ENCODE measurements around the gene EPB41L1.

The EPB41L1 gene

DNA sequence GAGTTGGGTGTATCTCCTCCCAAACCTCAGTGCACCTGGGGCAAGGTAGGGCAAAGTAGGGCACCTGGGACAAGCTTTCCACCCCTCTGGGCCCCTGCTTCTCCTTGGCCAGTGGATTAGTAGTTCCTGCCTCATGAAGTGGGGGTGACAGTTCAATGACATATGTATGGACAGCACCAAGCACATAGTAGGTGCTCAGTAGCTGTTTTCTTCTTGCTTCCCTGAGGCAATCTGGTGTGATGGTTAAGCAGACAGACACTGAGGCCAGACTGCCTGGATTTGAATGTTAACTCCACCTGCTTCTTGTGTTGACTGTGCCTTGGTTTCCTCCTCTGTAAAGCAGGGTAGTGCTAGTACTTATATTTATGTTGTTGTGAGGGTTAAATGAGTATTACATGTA is 25.8 kb downstream of the EPB41L1 start:
- TF ChIP-seq, protein P1, sequence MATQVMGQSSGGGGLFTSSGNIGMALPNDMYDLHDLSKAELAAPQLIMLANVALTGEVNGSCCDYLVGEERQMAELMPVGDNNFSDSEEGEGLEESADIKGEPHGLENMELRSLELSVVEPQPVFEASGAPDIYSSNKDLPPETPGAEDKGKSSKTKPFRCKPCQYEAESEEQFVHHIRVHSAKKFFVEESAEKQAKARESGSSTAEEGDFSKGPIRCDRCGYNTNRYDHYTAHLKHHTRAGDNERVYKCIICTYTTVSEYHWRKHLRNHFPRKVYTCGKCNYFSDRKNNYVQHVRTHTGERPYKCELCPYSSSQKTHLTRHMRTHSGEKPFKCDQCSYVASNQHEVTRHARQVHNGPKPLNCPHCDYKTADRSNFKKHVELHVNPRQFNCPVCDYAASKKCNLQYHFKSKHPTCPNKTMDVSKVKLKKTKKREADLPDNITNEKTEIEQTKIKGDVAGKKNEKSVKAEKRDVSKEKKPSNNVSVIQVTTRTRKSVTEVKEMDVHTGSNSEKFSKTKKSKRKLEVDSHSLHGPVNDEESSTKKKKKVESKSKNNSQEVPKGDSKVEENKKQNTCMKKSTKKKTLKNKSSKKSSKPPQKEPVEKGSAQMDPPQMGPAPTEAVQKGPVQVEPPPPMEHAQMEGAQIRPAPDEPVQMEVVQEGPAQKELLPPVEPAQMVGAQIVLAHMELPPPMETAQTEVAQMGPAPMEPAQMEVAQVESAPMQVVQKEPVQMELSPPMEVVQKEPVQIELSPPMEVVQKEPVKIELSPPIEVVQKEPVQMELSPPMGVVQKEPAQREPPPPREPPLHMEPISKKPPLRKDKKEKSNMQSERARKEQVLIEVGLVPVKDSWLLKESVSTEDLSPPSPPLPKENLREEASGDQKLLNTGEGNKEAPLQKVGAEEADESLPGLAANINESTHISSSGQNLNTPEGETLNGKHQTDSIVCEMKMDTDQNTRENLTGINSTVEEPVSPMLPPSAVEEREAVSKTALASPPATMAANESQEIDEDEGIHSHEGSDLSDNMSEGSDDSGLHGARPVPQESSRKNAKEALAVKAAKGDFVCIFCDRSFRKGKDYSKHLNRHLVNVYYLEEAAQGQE (IDR thresholded peaks at IDR 0.05; ENCODE audit: insufficient read depth in 1 of 2, low read depth in 2 of 2, low read length in 2 of 2), result no peak
- no peak for TF ChIP-seq TAF1 (IDR thresholded peaks at IDR 0.05; ENCODE audit: borderline replicate concordance, insufficient read depth, low read length)
- no peak for TF ChIP-seq POLR2AphosphoS5 (IDR thresholded peaks at IDR 0.05; ENCODE audit: low read depth, low read length)
- no peak for TF ChIP-seq FOXP2 (optimal IDR thresholded peaks at IDR 0.05; ENCODE audit: borderline replicate concordance, extremely low read depth, extremely low read length, insufficient read depth)

DNA sequence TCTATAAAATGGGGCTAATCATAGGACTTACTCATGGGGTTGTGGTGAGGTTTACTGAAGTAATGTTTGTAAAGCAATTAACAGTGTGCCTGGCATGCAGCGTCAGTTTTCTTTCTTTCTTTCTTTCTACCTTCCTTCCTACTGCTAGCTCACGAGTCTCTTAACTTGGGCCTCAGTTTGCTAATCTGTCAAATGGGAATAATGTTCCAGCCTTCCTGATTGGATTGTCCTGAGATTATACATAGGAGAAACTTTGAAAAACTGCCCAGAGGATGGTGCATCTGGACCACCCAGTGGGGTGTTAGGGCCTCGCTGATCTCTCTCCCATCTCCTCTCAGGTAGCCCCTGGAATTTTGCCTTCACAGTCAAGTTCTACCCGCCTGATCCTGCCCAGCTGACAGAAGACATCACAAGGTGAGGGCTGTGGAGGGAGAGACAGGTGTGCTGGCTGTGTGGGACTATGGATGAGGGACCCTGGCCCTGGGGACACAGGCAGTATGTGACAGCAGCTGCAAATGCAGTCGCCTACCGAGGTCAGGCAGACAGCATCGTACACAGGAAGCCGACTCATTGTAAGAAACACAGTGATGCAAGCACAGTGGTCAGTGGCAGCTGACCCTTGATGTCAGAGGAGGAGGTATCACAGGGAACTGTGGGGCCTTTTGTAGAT is 27.5 kb downstream of the EPB41L1 start:
- TF ChIP-seq TAF1 (IDR thresholded peaks at IDR 0.05; ENCODE audit: borderline replicate concordance, insufficient read depth, low read length), result no peak
- TF ChIP-seq FOXP2 (optimal IDR thresholded peaks at IDR 0.05; ENCODE audit: borderline replicate concordance, extremely low read depth, extremely low read length, insufficient read depth), result peak; percentile 91

DNA sequence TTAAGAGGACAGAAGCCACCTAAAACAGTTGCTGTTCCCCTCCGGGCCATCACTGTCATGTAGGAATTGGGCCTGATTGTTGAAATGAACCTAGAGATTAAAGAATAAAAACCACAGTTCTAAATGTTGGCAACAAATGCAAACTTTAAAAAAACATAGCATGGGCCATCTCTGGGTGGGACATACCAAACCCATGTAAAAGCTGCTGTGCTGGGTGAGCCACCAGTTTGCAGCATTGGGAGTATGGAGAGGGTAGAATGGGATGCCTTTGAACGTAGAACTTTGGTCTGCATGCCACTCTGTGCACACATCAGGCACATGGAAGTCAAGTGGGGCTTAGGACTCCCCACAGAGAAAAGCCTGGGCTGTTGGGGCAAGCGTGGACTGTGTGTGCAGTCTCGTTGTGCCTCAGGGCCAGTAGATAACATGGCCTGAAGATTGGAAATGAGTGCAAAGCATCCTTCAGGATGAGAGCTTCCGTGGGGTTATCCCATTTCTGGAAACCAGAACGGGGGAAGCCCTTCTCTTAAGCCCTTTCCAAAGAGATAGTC is 28.1 kb downstream of the EPB41L1 start:
- TF ChIP-seq POLR2AphosphoS5 (IDR thresholded peaks at IDR 0.05; ENCODE audit: low read depth, low read length), result no peak
- no peak for TF ChIP-seq SIN3A (IDR thresholded peaks at IDR 0.05; ENCODE audit: borderline replicate concordance, insufficient read depth, low read length)
- TF ChIP-seq, protein P1 (IDR thresholded peaks at IDR 0.05; ENCODE audit: insufficient read depth in 1 of 2, low read depth in 2 of 2, low read length in 2 of 2), result no peak
- TF ChIP-seq TAF1 (IDR thresholded peaks at IDR 0.05; ENCODE audit: borderline replicate concordance, insufficient read depth, low read length), result no peak
- TF ChIP-seq FOXP2 (optimal IDR thresholded peaks at IDR 0.05; ENCODE audit: borderline replicate concordance, extremely low read depth, extremely low read length, insufficient read depth), result no peak

DNA sequence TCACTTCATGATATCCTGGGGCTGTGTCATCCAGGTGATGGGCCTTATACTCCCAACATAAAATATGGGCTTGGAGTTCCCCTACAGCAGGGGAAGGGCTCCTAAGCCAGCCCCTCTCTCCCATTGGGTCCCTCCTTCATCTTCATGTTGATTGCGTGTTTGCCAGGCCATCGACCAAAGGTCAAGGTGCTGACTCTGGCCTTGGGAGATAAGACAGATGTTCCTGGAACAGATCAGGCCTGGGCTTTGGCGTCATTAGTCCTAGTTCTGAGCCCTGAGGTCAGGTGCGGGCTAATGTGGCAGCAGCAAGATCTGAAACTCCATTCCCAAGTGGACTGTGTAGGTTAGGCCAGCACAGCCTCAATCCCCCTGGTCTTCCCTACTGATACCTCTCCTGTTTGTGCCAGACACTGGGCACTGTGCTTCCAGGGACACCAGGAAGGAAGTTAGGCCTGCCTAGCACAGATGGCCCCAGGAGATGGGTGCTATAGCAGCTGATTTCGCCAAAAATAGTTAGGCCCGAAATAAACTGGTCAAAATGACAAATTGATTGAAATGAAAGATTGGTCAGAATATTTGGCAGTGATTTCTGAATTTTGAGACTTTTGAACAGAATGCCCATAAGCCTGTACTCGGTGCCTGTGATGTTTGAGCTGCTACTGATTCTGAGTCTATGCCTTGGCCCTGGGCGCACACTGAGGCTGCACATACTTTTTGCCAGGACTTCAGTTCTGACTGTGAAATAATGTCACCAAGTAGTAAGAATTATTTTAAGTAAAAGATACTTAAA is 28.8 kb downstream of the EPB41L1 start:
- TF ChIP-seq SIN3A (IDR thresholded peaks at IDR 0.05; ENCODE audit: borderline replicate concordance, insufficient read depth, low read length) (no peak), TAF1 (IDR thresholded peaks at IDR 0.05; ENCODE audit: borderline replicate concordance, insufficient read depth, low read length) (no peak), POLR2AphosphoS5 (IDR thresholded peaks at IDR 0.05; ENCODE audit: low read depth, low read length) (no peak), FOXP2 (optimal IDR thresholded peaks at IDR 0.05; ENCODE audit: borderline replicate concordance, extremely low read depth, extremely low read length, insufficient read depth) (no peak)
- TF ChIP-seq, protein P1 (IDR thresholded peaks at IDR 0.05; ENCODE audit: insufficient read depth in 1 of 2, low read depth in 2 of 2, low read length in 2 of 2), result no peak

DNA sequence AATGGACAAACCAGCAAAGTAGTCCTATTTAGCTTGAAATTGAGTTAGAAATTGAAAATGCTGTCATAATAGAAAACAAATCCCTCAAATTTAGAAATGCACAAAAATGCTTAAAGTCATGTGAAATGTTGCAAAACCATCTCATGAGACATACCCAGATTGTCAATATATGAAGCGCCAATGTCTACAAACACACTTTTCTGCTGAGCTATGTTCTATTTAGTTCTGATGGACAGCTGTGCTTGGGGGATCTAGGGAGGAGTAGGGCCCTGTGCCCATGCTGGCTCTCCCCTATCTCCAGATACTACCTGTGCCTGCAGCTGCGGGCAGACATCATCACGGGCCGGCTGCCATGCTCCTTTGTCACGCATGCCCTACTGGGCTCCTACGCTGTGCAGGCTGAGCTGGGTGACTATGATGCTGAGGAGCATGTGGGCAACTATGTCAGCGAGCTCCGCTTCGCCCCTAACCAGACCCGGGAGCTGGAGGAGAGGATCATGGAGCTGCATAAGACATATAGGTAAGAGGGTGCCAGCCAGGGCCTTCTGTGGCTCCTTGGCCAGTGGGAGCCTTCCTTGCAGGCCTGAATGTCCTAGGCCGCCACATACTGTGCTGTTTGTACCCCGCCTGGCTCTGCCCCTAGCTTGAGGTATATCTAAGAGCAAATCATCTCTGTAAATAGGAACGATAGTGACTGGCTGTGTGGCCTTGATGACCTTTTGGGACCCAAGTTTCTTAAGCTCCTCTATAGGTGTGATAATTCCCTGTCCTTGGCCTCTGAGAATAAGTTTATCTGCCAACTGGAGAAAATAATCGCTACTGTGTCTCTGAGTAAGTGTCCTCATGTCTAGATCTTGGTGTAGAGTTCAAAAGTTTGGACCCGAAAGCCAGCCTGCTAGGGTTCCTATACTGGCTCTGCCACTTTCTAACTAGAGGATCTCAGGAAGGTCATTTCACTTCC is 30.6 kb downstream of the EPB41L1 start:
- no peak for TF ChIP-seq TAF1 (IDR thresholded peaks at IDR 0.05; ENCODE audit: borderline replicate concordance, insufficient read depth, low read length)
- TF ChIP-seq, protein P1 (IDR thresholded peaks at IDR 0.05; ENCODE audit: insufficient read depth in 1 of 2, low read depth in 2 of 2, low read length in 2 of 2), result no peak
- TF ChIP-seq POLR2AphosphoS5 (IDR thresholded peaks at IDR 0.05; ENCODE audit: low read depth, low read length), result no peak
- no peak for TF ChIP-seq FOXP2 (optimal IDR thresholded peaks at IDR 0.05; ENCODE audit: borderline replicate concordance, extremely low read depth, extremely low read length, insufficient read depth)
- no peak for TF ChIP-seq SIN3A (IDR thresholded peaks at IDR 0.05; ENCODE audit: borderline replicate concordance, insufficient read depth, low read length)

Data from PFSK-1 (cell line).